Measurements from ENCODE around the gene RHOXF2B.

The RHOXF2B gene

GRCh38 chrX:120109378-120109777 is 31.9 kb upstream of the RHOXF2B start:
- no peak for TF ChIP-seq TAF1 (IDR thresholded peaks at IDR 0.05; ENCODE audit: low read depth)
- TF ChIP-seq REST (IDR thresholded peaks at IDR 0.05; ENCODE audit: low read depth): no peak
- no peak for TF ChIP-seq NFIC (IDR thresholded peaks at IDR 0.05)
- TF ChIP-seq EGR1 (IDR thresholded peaks at IDR 0.05): no peak
- no peak for TF ChIP-seq FOXM1 (IDR thresholded peaks at IDR 0.05; ENCODE audit: borderline replicate concordance, low read depth)
- TF ChIP-seq ZBTB7A (IDR thresholded peaks at IDR 0.05; ENCODE audit: low read depth): no peak
- no peak for TF ChIP-seq MAX (IDR thresholded peaks at IDR 0.05)
- TF ChIP-seq YY1 (IDR thresholded peaks at IDR 0.05; ENCODE audit: low read depth): no peak
- no peak for TF ChIP-seq TEAD4 (IDR thresholded peaks at IDR 0.05)
- TF ChIP-seq TCF12 (IDR thresholded peaks at IDR 0.05; ENCODE audit: low read depth): no peak
- TF ChIP-seq RAD21 (IDR thresholded peaks at IDR 0.05; ENCODE audit: low read depth): no peak
- TF ChIP-seq CREB1 (IDR thresholded peaks at IDR 0.05; ENCODE audit: low read depth): no peak
- TF ChIP-seq CEBPB (IDR thresholded peaks at IDR 0.05): no peak
- TF ChIP-seq USF1 (IDR thresholded peaks at IDR 0.05): no peak
- TF ChIP-seq EP300 (IDR thresholded peaks at IDR 0.05; ENCODE audit: borderline replicate concordance): no peak

GRCh38 chrX:120090208-120090607 is 12.7 kb upstream of the RHOXF2B start:
- TF ChIP-seq EP300 (IDR thresholded peaks at IDR 0.05; ENCODE audit: borderline replicate concordance): no peak
- TF ChIP-seq USF1 (IDR thresholded peaks at IDR 0.05): no peak
- no peak for TF ChIP-seq YY1 (IDR thresholded peaks at IDR 0.05; ENCODE audit: low read depth)
- TF ChIP-seq TEAD4 (IDR thresholded peaks at IDR 0.05): no peak
- no peak for TF ChIP-seq ZBTB7A (IDR thresholded peaks at IDR 0.05; ENCODE audit: low read depth)
- no peak for TF ChIP-seq REST (IDR thresholded peaks at IDR 0.05; ENCODE audit: low read depth)
- no peak for TF ChIP-seq FOXM1 (IDR thresholded peaks at IDR 0.05; ENCODE audit: borderline replicate concordance, low read depth)
- no peak for TF ChIP-seq CREB1 (IDR thresholded peaks at IDR 0.05; ENCODE audit: low read depth)
- TF ChIP-seq CEBPB (IDR thresholded peaks at IDR 0.05): no peak
- no peak for TF ChIP-seq TCF12 (IDR thresholded peaks at IDR 0.05; ENCODE audit: low read depth)
- TF ChIP-seq RAD21 (IDR thresholded peaks at IDR 0.05; ENCODE audit: low read depth): no peak
- TF ChIP-seq NFIC (IDR thresholded peaks at IDR 0.05): no peak
- TF ChIP-seq MAX (IDR thresholded peaks at IDR 0.05): no peak
- no peak for TF ChIP-seq TAF1 (IDR thresholded peaks at IDR 0.05; ENCODE audit: low read depth)
- no peak for TF ChIP-seq EGR1 (IDR thresholded peaks at IDR 0.05)

GRCh38 chrX:120087289-120088017 is 10.0 kb upstream of the RHOXF2B start:
- TF ChIP-seq CEBPB (IDR thresholded peaks at IDR 0.05): no peak
- TF ChIP-seq REST (IDR thresholded peaks at IDR 0.05; ENCODE audit: low read depth): no peak

GRCh38 chrX:120036704-120037103 is 40.8 kb downstream of the RHOXF2B start:
- TF ChIP-seq TCF12 (IDR thresholded peaks at IDR 0.05; ENCODE audit: low read depth): no peak
- no peak for TF ChIP-seq CEBPB (IDR thresholded peaks at IDR 0.05)
- no peak for TF ChIP-seq EGR1 (IDR thresholded peaks at IDR 0.05)

GRCh38 chrX:120029354-120029753 is 48.1 kb downstream of the RHOXF2B start:
- TF ChIP-seq TEAD4 (IDR thresholded peaks at IDR 0.05): no peak
- TF ChIP-seq RAD21 (IDR thresholded peaks at IDR 0.05; ENCODE audit: low read depth): no peak
- TF ChIP-seq CREB1 (IDR thresholded peaks at IDR 0.05; ENCODE audit: low read depth): no peak
- TF ChIP-seq USF1 (IDR thresholded peaks at IDR 0.05): no peak
- TF ChIP-seq NFIC (IDR thresholded peaks at IDR 0.05): no peak
- TF ChIP-seq TAF1 (IDR thresholded peaks at IDR 0.05; ENCODE audit: low read depth): no peak
- no peak for TF ChIP-seq EGR1 (IDR thresholded peaks at IDR 0.05)
- TF ChIP-seq TCF12 (IDR thresholded peaks at IDR 0.05; ENCODE audit: low read depth): no peak
- no peak for TF ChIP-seq ZBTB7A (IDR thresholded peaks at IDR 0.05; ENCODE audit: low read depth)

Measured in Ishikawa (cell line).